Measurements from ENCODE around the gene CACNA2D1.
"Not testable (repeated sequence)": the region's sequence is repeated elsewhere in the genome, so short reads cannot be mapped to it uniquely, and the experiment has no call there.

The CACNA2D1 gene

DNA sequence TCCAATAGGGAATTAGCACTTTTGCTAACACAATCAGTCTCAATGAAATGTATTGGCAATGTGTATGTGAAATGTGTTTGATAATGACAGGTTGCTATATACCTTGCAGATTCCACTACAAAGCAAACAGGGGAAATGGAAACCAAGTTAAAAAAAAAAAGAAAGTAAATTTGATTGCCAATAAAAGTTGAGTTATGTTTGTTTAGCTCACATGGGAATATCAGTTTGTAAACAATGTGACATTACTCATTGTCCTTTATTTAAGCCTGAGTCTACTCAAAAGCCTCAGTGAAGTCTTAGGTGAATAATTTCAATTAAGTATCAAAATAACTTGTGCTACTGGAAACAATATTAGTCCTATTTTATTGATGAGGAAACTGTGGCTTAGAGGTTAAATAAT, 285.2 kb downstream of the CACNA2D1 start:
- DNase-seq, result no peak

DNA sequence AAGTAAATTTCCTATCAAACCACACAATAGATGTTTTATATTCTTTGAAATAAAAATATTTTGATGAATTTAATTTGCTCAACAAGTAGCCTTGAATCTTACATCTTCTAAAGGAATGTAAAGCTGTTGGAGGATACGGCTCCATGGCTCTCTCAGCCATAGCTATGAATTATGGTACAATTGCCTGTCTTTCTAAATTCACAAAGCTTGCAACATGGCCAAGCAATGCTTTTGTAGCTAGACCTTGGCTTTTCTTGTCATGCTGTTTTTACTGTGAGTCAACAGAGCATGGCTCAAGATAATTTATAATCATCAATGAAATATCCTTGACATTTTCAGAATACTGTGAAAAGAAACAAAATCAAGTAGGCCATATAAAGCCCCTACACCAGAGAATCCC, 286.7 kb downstream of the CACNA2D1 start:
- DNase-seq, result no peak

DNA sequence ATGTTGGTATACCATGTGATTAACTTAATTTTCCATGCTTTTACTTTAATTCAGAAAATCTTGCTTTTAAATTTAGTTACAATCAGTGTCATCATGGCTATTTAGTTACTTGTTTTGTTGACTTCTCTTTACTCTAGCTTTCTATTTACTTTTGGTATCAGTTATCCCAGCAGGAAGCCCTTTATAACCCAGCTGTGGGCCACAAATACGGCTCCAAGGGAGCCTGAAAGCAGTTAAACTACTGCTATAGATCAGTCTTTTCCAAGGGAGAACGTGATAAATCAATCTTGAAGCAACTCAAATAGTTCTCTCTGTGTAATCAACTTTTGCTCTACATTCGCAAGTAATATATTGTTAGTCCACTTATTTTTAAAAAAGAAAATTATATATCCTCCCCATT, 287.4 kb downstream of the CACNA2D1 start:
- DNase-seq, result no peak

DNA sequence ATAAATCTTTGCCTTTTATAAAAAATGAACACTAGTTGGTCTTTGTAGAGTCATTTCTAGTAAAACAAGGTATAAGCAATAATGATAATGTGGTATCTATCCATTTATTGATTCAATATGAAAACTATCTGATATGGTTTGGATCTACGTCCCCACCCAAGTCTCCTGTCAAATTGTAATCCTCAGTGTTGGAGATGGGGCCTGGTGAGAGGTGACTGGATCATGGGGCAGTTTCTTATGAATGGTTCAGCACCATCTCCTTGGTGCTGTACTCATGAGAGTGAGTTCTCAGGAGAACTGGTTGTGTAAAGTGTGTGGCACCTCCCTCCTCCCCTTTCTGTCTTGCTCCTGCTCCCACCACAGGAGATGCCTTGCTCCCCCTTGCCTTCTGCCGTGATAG, 288.8 kb downstream of the CACNA2D1 start:
- no peak for DNase-seq

DNA sequence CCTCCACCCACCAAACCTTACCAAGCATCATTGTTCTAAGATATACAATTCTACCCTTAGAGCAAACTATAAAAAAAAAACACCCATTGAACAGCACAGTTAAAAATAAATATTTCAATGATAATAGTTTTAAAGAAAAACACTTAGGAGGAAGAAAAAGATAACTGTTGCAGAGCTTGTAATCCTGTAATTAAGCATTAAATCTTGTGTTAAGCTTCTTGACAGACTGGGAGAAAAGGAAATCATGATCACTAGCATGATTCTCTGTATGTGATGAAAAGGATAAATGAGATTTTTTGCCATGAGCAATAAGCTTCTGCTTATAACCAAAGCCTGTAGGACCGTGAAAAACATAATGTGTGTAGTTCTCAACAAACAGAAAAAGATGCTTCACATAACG, 289.8 kb downstream of the CACNA2D1 start:
- DNase-seq, result no peak

GRCh38 chr7:82152858-82153257, 290.7 kb downstream of the CACNA2D1 start:
- no peak for DNase-seq

DNA sequence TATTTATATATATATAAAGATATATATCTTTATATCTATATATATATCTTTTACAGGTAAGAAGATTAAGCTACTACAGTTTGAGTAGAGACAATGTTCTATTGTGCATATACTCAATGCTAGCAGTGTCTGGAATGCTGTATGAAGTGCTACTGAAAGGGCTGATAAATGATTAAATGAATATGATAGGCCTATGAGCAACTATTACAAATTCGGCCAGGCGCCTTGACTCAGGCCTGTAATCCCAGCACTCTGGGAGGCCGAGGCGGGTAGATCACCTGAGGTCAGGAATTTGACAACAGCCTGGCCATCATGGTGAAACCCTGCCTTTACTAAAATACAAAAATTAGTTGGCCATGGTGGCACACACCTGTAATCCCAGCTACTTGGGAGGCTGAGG, 297.1 kb downstream of the CACNA2D1 start:
- DNase-seq, result no peak

GRCh38 chr7:82142263-82142864, 301.2 kb downstream of the CACNA2D1 start:
- DNase-seq, result no peak

GRCh38 chr7:82141427-82141826, 302.1 kb downstream of the CACNA2D1 start:
- no peak for DNase-seq

- not testable (repeated sequence) for DNase-seq
Observed at GRCh38 chr7:82140608-82141007, 303.0 kb downstream of the CACNA2D1 start.

- DNase-seq, result no peak
Observed at GRCh38 chr7:82131215-82131614, 312.4 kb downstream of the CACNA2D1 start.

GRCh38 chr7:82129091-82129490, 314.5 kb downstream of the CACNA2D1 start:
- no peak for DNase-seq

DNA sequence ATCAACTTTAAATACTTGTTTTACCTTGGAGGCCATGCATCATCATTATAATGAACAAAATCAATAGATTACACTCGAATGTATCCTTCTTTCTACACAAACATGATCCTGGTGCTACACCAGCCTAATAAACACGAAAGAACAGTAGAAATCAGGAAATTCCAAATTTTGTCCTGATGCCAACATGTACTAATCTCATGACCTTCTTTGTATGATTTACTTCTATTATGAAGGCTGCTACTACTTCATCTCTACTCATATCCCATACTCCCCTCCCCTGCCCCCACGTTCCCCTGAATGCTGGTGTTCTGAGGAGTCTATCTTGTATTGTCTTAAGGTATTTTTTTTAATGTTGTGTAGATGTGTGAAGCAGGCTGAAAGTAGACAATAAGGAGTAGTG, 315.0 kb downstream of the CACNA2D1 start:
- no peak for DNase-seq

- no peak for DNase-seq
Observed at GRCh38 chr7:82126576-82126975, 317.0 kb downstream of the CACNA2D1 start.

DNA sequence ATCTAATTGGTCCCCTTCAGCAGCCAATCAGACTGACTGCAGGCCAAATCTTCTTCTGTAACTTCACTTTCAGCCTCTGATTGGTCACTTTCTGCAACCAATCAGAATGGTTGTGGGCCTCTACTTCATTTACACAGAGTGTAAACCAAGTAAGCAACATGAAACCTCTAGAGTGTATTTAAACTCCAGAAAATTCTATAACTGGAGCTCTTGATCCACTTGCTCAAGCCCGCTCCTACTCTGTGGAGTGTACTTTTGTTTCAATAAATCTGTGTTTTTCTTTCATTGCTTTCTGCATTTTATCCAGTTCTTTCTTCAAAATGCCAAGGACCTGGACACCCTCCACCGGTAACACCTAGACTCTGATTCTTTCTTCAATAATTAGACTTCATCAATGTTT, 319.1 kb downstream of the CACNA2D1 start:
- DNase-seq, result no peak

- DNase-seq, result no peak
Observed at GRCh38 chr7:82122275-82122674, 321.3 kb downstream of the CACNA2D1 start.

DNA sequence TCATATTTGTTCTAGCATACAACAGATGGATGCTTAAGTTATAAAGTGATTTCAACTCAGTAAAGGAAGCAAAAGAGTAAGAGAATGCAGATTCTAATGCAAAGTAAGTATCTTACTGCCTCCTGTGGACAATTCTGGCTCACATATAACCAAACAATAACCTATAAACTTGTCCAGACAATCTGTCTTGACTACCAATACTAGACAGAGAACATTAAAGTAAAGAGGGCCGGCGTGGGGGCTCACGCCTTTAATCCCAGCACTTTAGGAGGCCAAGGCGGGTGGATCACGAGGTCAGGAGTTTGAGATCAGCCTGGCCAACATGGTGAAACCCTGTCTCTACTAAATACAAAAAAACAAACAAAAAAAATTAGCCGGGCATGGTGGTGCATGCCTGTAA, 329.3 kb downstream of the CACNA2D1 start:
- DNase-seq, result no peak

- no peak for DNase-seq
Observed at GRCh38 chr7:82110146-82110840, 333.3 kb downstream of the CACNA2D1 start.

DNA sequence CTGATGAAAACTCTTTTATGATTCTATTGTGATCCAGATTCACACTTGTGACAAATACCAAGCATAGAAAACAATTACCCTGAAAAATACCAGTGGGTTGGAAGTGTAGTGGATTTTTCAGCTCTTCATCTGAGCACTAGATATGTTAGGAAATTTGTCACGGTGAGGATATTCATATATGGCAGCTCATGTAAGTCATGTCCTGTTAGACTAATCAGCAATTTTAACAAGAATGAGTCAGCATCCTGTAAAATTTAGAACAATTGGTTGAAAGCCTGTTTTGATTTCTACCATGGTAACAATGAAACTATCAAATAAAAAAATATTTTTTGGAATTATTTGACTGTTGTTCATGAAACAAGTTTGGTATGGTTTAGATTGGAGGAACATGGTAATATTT, 334.3 kb downstream of the CACNA2D1 start:
- no peak for DNase-seq

DNA sequence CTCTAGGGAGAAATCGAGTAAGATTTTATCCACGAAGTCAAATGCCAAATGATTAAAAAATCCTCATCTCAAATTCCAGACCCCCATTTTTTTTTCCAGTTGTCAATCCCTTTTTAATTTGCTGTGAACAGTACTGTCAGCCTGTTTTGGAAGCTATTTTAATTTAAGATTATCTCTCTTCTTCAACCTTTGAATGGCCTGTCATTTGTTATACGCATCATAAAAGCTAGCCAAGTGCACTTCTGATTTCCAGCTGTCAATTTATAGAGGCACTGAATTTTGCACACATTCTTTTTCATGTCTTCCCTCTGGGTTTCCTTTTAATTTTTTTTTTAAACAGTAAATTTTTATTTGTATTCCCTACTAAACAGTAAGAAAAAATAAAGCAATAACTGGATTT, 337.4 kb downstream of the CACNA2D1 start:
- no peak for DNase-seq

- no peak for DNase-seq
Observed at GRCh38 chr7:82105463-82105862, 338.1 kb downstream of the CACNA2D1 start.

DNA sequence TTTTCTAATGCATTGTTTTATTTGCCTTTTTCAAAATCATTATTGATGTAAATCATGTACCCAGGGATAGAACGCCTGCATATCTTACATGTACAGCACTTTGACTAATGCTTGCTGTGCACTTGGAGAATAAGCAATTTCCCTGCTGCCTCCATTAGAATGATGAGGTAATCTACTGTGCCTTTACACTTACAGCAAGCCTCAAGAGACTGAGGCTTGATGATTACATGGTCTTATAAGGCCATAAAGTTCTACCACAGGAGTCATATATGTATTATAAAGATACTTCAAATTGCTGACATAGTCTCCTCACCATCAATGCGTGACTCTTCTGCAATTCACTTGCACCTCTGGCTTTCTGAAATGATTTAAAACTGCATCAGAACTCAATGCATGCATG, 345.2 kb downstream of the CACNA2D1 start:
- no peak for DNase-seq

GRCh38 chr7:82091126-82091684, 352.4 kb downstream of the CACNA2D1 start:
- no peak for DNase-seq

DNA sequence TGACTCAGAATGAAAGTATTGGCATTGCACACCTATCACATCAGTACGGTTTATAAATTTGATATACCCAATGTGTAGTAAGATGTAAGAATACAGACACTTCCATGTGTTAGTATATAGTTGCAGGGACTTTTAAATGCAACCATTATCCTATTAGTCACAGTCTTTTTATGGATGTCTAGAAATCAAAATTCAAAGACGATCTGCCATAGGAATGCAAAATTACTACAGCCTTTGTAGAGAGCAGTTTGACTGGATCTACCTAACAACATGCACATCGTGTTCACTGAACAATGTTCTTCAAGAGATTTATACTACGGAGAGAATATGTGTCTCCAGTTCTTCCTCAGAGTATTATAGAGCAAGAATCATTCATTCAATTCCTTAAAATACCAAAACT, 356.5 kb downstream of the CACNA2D1 start:
- no peak for DNase-seq

DNA sequence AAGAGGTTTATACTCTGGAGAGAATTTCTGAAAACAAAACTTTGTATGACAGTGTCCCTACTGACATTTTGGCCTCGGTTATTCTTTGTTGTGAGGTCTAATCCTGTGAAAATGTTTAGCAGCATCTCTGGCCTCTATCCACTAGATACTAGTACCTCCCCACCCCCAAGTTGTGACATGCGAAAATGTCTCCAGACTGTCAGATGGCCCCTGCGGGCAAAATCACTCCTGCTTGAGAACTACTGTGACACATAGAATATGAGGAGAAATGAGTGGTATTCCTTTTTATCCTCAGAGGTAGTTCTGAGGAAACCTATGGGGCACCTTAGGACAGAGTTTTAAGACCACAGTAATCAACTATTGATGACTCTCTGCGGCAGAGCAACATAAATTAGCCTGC, 358.5 kb downstream of the CACNA2D1 start:
- no peak for DNase-seq

Data from NCI-H1048 (cell line).